22Rv1 (cell line): Measurements from ENCODE around the gene DENND1A.

Experiments
- ZFX ChIP-seq: fragments of 450-650 bp; IDR thresholded peaks from 2 replicates; pipeline ENCODE4 v1.6.1; 2017; ENCODE audit warnings: antibody characterized with exemption, borderline replicate concordance
- TF ChIP-seq, protein P1 (sequence below): fragments of 450-650 bp; IDR thresholded peaks from 2 replicates; pipeline ENCODE4 v1.5.1; 2017; ENCODE audit warnings: mild to moderate bottlenecking

DNA sequence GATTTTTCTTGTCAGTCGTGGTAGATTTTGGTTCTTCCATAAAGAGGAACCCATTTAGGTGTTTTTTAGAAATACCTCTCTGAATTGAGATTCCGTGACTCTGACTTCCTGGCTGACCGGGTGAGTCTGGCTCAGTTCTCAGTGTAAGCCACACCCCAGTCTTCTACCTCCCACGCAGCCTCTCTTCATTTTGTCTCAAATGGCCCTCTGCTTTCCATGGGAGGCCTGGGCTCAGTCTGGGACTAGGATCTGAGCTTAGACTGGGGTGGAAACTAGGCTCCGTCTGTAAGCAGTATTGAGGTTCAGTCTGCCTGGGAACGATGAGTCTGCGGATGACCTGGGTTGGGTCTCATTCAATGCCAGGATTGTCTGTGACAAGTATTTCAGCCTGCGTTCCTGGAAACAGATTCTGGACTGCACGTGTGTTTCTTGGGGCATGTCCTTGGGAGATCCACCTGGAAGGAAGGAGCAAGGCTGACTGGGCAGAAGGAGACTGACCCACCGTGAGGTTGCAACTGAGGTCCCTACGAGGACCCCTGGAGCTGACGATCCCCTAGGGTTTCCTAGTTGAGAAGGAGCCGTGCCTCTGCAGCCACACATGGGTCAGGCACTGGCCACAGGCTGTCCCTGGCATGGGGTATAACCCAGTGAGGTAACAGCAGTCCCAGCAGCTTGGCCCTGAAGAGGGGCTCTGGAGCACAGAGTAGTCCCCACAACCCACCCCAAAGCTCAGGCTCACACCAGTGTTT, 586.3 kb downstream of the DENND1A start:
- TF ChIP-seq, protein P1, sequence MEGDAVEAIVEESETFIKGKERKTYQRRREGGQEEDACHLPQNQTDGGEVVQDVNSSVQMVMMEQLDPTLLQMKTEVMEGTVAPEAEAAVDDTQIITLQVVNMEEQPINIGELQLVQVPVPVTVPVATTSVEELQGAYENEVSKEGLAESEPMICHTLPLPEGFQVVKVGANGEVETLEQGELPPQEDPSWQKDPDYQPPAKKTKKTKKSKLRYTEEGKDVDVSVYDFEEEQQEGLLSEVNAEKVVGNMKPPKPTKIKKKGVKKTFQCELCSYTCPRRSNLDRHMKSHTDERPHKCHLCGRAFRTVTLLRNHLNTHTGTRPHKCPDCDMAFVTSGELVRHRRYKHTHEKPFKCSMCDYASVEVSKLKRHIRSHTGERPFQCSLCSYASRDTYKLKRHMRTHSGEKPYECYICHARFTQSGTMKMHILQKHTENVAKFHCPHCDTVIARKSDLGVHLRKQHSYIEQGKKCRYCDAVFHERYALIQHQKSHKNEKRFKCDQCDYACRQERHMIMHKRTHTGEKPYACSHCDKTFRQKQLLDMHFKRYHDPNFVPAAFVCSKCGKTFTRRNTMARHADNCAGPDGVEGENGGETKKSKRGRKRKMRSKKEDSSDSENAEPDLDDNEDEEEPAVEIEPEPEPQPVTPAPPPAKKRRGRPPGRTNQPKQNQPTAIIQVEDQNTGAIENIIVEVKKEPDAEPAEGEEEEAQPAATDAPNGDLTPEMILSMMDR = no peak
- TF ChIP-seq ZFX = no peak
